HG03103 (cell line): Measurements from ENCODE around the gene CADM1.
"Not testable (repeated sequence)": the region's sequence is repeated elsewhere in the genome, so short reads cannot be mapped to it uniquely, and the experiment has no call there.

Experiments used
- ATAC-seq: cut with Tn5 transposase; IDR thresholded peaks from one replicate; pipeline ENCODE4 v1.9.1; 2021; ENCODE audit warnings: low read depth; ENCODE audit not compliant: unreplicated experiment

The CADM1 gene

DNA sequence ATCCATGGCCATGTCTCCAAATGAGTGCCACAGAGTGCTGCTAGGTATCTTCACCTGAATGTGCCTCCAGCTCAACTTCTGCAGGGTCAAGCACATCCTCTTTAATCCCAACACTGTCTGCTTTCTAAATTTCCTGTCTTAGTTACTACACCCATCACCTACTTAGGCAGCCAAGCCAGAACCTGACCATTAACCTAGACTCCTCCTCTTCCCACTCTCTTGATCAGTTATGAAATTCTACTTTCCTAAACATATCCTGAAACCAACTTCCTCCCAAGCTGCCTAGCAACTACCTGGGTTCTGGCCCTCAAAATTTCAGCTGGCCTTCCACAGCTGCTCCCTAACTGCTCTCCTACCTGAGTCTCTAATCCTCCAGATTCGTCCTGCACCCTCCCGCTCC is 22.7 kb downstream of the CADM1 start:
- no peak for ATAC-seq

DNA sequence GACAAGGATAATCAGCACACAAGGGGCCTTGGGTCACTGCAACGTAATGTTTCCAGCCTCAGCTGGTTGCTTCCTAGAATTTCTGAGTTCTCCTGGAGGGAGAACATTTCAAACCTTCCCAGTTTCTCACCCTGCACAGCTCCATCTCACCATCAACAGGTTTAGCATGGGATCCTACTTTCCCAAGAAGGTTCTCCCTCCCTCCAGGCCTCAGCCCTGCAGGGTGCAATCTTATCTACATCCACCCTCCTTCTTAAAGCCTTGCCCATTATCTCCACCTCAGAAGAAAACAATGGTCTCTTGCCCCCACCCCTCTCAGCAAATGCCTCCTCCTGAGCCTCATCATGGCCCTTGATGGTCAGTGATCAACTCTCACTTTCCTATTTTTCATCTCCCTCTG is 23.6 kb downstream of the CADM1 start:
- no peak for ATAC-seq

DNA sequence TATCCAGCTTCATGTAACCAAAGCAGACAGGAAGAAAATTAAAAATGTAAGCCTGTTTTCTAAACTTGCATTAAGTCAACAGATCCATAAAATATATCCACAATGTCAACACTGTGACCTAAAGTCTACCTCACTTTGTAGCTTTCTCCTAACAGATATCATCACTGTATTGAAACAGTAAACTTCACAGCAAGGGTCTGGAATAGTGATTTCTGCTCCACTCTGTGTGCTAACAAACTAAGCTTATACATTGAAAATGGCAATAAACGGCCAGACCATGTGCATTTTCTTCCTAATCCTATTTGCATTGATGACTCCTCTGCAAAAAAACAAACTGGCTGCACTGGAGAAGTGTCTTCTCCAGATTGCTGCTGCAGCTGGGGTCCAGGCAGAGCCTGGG is 26.8 kb downstream of the CADM1 start:
- ATAC-seq, result no peak

DNA sequence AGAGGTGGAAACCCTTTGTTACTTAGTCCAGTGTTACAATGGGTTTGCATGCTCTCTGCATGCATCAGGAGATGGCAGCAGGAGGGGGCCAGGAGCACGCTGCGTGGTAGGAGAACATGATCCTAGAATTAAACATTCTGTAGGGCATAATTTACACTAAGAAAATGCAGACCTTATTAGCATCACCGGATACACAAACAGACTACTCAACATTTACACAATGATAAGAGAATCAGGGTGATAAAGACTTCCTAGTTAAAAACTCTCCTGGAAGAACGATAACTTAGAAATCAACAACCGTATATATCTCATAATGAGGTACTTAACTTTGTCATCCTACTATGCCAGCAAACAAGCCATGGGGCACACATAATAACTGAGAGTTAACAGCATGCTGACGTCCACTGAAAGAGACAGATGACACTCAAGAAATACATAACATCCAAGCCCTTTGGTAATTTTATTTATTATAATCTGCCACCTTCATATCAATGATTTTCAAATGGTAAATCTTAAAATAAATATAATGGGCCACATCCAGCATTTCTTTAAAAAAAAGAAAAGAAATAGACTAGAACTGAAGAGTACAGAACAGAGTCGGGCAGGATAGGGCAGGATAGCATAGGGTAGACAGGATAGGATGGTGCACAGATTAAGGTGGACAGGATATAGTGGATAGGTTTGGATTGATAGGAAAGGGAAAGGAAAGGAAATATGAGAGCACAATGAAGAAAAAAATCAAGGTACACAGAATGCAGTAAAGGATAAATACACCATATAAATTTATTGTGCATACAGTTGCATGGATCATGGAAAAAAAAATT is 27.5 kb downstream of the CADM1 start:
- ATAC-seq, result no peak

DNA sequence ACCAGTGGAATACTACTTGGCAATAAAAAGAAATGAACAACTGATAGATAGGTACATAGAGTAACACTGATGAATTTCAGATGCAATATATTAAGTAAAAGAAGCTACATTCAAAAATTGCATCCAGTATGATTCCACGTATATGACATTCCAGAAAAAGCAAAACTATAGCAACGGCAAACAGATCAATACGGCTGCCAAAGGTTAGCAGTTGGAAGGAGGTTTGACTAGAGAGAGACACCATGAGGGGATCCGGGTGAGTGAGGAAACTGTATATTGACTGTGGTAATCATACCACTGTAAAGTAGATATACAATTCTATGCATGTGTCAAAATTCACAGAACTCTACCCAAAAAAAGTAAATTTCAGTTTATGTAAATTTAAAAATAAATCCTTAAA is 28.7 kb downstream of the CADM1 start:
- no peak for ATAC-seq

DNA sequence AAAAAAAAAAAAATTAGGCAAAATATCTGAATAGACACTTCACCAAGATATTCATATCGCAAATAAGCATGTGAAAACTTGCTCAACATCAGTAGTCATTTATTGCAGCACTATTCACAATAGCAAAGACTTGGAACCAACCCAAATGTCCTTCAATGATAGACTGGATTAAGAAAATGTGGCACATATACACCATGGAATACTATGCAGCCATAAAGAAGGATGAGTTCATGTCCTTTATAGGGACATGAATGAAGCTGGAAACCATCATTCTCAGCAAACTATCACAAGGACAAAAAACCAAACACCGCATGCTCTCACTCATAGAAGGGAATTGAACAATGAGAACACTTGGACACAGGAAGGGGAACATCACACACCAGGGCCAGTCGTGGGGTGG is 29.9 kb downstream of the CADM1 start:
- not testable (repeated sequence) for ATAC-seq

DNA sequence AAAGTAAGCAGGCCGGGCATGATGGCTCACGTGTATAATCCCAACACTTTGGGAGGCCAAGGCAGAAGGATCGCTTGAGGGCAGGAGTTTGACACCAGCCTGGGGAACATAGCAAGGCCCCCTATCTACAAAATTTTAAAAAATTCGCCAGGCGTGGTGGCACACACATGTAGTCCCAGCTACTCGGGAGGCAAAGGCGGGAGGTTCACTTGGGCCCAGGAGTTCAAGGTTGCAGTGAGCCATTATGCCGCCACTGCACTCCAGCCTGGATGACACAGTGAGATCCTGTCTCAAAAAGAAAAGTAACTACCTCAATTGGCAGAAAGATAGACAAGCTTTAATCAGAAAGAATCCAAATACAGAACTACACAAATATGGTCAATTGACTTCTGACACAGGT is 31.0 kb downstream of the CADM1 start:
- no peak for ATAC-seq

DNA sequence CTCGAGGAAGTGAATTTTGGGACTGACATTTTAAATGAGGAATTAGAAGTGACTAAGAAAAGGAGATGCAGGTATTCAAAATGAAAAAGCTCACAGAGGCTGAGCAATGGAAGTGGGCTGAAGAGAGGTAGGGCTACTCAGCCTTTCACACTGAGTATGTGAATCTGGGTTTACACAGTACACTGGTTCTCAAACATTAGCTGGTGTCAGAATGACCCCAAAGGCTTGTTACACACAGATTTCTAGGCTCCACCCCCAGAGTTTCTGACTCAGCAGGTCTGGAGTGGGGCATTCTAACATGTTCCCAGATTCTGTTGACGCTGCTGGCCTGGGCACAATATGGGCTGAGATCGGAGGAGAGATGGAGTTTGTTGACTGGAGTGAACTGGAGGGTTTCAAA is 32.8 kb downstream of the CADM1 start:
- no peak for ATAC-seq

DNA sequence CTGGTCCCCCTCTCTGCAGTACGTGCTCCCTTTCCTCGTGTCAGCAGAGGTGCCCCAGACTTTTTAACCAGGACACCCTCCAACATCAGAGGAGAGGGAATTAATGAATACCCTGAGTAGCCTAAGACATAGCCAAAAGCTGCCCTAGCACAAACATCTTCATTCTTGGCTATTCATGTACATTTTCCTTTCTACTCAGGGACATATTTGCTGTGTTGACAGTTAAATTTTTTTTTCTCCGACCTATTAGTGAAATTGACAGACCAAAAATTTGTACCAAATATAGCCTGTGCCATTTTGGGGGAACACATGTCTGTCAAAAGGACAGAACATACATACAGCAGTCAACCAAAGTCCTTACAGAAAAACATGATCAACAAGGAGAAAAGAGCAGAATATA is 33.3 kb downstream of the CADM1 start:
- ATAC-seq, result no peak

DNA sequence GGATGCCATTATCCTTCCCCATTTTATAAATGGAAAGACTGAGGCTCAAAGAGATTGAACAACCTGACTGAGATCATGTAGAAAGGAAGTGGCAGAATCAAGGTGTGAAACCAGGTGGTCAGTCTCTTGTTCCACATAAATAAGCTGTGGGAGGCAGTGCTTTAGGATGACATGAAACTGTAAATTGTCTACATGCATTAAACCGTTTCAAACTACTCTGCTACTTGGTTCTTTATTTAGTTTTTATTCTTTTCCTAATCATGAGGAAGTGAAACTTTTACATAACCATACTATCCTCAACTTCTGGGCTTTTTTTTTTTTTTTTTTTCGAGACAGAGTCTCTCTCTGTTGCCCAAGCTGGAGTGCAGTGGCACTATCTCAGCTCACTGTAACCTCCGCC is 34.9 kb downstream of the CADM1 start:
- no peak for ATAC-seq

DNA sequence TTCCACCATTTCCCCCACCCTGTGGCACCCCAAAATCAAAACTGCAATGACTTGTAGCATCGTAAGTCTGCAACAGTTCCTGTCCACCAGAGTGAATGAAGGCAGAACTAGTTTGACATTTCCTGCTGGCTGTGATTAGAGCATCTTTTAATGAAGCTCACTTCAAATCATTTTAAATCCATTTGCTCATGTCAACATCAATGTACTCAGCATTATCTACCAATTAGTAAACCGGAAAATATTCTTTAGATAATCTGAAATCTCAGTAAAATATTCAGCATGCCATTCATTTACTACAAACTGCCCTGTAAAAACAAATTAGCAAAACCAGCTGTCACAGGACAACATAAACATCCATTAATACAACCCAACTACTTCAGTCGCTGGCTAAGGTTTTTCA is 38.1 kb downstream of the CADM1 start:
- ATAC-seq, result no peak

DNA sequence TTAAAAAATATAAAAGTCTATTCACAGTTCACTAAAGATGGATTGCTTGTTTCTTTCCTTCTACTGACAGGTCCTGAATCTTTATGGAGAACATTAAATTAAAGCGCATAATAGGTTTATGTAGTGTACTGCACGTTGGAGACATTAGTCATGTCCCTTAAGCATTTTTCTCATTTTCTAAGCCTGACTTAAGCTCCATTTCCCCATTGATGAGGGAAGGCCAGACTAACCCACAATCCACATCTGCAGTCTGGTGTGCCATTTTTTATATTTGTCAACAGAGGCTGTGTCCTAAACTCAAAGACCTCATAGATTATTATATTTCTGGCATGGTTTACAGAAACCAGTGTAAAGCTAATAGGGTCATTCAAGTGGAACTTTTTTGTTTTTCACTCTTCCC is 39.9 kb downstream of the CADM1 start:
- no peak for ATAC-seq

DNA sequence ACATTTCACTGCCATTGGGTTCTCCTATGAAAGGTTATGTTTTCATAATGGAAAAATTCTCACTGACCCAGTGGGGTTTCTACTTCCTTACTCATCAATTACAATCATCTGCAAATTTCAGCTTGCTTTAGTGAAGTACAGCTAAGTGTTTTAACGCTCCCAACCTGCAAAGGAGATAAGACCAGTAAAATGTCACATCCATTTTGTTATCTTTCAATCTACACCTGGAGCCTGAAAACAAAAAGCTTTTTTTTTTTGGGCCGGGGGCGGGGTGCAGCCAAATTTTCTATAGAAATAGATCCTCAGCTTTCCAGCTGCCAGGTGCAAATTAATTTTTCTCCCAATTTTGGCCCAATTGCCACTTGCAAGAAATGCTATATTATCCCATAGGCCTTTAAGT is 40.6 kb downstream of the CADM1 start:
- ATAC-seq, result no peak

DNA sequence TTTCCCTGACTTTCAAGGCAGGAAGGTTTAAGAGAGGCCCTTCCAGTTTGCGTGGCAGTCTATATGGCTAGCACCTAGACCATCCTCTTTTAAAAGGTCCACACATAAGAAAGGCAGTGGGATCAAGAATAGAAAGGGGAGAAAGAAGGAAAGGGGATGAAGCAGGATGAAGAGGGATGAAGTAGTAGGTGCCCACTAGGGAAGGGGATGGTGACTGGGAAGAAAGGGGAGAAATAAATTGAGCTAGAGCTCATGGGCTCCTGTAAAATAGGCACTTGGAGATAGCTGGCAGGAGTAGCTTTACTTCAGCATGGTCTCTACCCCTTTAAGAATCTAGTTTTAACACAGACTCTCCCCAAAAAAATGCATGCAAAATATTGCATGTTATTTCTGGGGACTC is 41.5 kb downstream of the CADM1 start:
- ATAC-seq, result no peak

DNA sequence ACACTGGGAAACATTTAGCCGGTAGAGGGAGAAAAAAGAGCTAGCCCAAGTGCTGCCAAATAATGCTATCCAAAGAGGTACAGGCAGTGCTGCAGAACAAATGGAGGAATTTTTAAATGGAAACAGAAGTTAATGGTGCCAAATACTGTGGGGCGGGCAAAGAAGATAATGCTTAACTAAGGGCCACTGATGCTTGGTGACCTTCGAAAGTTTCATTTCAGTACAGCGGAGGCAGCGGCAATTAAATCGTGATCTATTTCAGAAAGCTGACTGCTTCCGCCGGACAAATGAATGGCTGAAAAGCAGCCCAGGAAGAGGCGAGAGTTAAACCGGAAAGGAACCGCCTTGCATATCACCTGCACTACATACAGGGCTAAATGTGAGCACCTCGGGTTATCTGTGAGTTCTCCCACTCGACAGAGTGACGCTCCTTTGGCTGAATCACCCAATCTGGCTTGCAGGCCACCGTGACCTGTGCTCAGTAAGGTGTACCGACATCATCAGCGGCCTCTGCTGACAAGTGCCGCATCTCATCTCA is 42.1 kb downstream of the CADM1 start:
- no peak for ATAC-seq

DNA sequence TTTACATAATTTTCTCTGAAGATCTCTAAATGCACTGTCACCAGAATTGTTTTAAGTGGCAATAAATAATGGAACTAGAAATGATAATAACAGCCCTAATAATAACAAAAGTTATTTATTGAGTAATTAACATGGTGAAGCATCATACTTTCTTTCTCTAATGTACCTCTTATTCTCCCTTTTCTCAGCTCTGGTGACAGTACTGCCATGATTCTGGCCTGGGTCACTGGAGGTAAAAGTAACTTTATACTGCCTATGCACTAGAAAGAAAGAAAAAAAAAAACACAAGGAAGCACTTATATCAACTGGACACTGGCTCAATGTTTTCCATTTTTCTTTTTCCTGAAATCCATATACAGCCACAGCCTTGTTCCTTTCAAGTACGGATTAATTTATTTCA is 43.7 kb downstream of the CADM1 start:
- no peak for ATAC-seq

DNA sequence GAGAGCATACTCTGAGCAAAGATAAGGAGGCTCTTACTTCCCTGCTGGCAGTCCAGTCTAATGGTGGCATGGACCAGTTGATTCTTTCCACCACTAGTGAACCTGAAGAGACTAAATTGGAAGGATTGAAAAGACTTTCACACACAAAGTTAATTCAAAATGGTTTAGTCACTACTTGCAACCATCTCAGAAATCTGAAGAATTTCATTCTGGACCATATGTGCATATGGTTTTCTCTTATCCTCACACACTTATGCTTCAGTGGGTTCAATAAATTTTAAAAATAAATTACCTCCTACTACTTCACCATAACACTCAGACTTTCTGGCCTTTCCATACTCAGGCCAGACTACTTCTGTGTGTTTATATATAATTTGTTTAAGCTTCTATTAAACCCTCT is 44.7 kb downstream of the CADM1 start:
- ATAC-seq, result no peak

DNA sequence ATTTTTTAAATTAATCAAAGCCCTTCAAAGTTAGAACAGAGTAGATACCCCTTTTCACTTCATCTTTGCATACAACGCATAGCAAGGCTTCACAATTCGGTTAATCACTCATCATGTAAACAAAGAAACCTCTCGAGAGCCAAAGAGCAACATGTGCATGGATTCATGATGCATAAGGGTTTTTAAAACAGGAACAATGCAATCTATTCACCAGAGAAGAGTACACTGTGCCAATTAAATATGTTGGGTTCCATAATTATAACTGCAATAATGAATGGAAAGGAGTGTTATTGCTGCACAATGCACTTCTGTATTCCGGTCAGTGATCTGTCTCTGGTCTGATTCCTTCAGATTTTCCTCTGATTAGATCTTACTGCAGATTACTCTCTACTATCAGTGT is 45.3 kb downstream of the CADM1 start:
- no peak for ATAC-seq

DNA sequence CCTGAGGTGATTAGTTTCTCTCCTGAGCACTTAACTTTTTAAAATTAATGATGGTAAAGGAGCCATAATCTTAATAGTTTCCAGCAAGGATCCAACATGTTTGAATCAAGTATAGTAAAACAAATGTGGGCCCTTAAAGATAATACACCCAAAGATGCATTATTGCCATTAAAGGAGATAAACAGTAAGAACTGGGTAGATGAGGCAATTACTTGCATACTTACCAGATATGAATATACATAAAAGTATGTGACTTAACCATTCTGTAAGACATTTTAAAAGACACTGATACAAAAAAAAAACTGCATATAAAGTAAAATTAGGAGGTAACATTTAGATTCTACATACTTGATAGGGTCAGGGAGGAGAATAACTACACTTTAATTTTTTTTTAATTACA is 48.2 kb downstream of the CADM1 start:
- ATAC-seq, result no peak

DNA sequence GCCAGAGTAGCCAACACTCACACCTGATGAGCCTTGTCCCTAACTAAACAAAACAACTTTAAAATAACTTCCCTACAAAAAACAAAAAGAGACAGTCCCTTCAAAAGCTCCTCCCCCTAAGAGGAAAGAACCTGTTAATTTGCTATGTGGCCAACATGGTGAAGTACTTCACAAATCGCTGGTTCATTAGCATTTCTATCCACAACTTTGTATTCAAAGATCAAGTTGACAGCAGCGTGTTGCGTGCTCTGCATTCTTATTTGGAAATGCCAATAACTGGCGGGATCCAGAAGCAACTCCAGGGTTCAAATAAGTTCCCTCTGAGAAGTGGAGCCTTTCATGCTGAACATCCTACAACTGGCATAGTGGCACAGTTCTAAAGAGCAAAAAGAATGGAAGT is 48.6 kb downstream of the CADM1 start:
- no peak for ATAC-seq

DNA sequence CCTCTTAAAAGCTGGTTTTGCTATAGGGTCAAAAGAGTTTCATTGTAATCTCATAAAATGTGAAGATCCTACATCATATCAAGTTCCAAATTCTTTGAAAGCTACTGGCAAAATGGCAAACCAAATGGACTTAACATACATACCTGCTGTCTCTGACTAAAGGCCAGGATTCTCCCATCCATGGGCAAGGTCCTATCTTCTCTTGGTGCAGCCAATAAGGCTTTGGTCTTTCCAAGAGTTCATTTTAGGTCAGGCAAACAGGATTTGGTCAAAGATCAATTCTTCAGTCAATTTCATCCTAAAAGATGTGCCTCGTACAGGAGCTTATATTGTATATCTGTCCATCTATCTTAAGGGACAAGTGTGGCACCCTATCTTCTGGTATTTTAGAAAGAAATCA is 49.7 kb downstream of the CADM1 start:
- ATAC-seq, result no peak

DNA sequence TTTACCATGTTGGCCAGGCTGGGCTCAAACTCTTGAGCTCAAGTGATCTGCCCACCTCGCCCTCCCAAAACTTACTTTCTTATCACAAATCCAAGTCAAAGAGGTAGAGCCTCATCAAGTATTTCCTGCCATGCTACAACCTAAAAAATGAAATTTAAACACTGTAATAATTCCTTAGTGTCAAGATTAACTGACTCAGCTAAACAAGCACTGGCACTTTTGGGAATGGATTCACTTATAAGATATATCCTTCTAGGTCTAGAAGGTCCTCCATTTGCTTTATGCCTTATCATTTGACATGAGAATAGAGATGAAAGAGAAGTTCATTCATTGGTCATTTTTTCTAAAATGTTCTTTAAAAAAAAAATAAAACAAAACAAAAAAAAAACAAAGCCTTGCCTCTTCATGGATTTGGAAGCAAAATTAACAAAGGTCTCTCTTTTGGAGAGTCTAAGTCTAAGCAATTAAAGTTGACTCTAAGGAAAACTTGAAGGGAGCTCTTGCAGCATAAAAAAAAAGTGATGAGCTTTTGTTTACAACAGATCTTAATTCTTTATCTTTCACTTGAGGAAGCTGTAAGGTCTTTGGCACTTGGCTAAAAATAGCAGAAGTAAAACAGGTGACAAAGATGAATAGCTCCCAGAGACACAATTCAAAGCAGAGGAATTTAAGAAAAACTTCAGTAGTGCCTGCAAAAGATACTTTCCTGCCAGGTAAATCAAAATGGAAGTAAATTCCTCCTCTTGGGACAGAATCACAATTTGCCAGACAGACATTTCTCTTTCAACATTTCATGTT is 50.3 kb downstream of the CADM1 start:
- ATAC-seq, result no peak
